WTC11 (cell line): ENCODE data around the gene SPATA24. TPM values are rescaled to one million over a fixed set of nuclear protein-coding genes. Genes with fewer than 3 reads are reported as not detected.
A peak's percentile ranks its signal among the peaks of the same experiment; 100 is the strongest.

Experiments
- CREM ChIP-seq: sonication (generic); formaldehyde crosslinking; IDR thresholded peaks from 2 replicates; pipeline ENCODE4 v1.8.1; 2022; ENCODE audit warnings: mild to moderate bottlenecking, missing genetic modification reagents, moderate library complexity
- ESRRA ChIP-seq: sonication (generic); formaldehyde crosslinking; IDR thresholded peaks from 2 replicates; pipeline ENCODE4 v1.8.1; 2022; ENCODE audit warnings: mild to moderate bottlenecking, missing genetic modification reagents, borderline replicate concordance
- ETV6 ChIP-seq: sonication (generic); formaldehyde crosslinking; IDR thresholded peaks from 2 replicates; pipeline ENCODE4 v1.8.1; 2022; ENCODE audit warnings: mild to moderate bottlenecking, missing genetic modification reagents
- GABPB1 ChIP-seq: sonication (generic); formaldehyde crosslinking; IDR thresholded peaks from 2 replicates; pipeline ENCODE4 v1.8.1; 2023; ENCODE audit warnings: mild to moderate bottlenecking, missing genetic modification reagents
- IRF2 ChIP-seq: sonication (generic); formaldehyde crosslinking; IDR thresholded peaks from 2 replicates; pipeline ENCODE4 v1.8.0; 2022; ENCODE audit warnings: low read depth, missing genetic modification reagents, borderline replicate concordance
- NFYB ChIP-seq: sonication (generic); formaldehyde crosslinking; conservative IDR thresholded peaks from 2 replicates; pipeline ENCODE4 v1.8.0; 2022; ENCODE audit warnings: low read depth, missing genetic modification reagents
- SMAD3 ChIP-seq: sonication (generic); formaldehyde crosslinking; IDR thresholded peaks from 2 replicates; pipeline ENCODE4 v1.8.0; 2022; ENCODE audit warnings: missing genetic modification reagents, mild to moderate bottlenecking, borderline replicate concordance
- SMAD4 ChIP-seq: sonication (generic); formaldehyde crosslinking; IDR thresholded peaks from 2 replicates; pipeline ENCODE4 v1.8.0; 2022; ENCODE audit warnings: mild to moderate bottlenecking, missing genetic modification reagents
- SP1 ChIP-seq: sonication (generic); formaldehyde crosslinking; conservative IDR thresholded peaks from 2 replicates; pipeline ENCODE4 v1.8.1; 2022; ENCODE audit warnings: missing genetic modification reagents
- TP53 ChIP-seq: sonication (generic); formaldehyde crosslinking; IDR thresholded peaks from 2 replicates; pipeline ENCODE4 v1.8.1; 2023; ENCODE audit warnings: mild to moderate bottlenecking, missing genetic modification reagents
- ZNF219 ChIP-seq: sonication (generic); formaldehyde crosslinking; IDR thresholded peaks from 2 replicates; pipeline ENCODE4 v1.8.0; 2023; ENCODE audit warnings: missing genetic modification reagents, mild to moderate bottlenecking, borderline replicate concordance
- ZNF317 ChIP-seq: sonication (generic); formaldehyde crosslinking; IDR thresholded peaks from 2 replicates; pipeline ENCODE4 v1.8.1; 2023; ENCODE audit warnings: low read depth, mild to moderate bottlenecking, moderate library complexity, missing genetic modification reagents, borderline replicate concordance
- ZNF423 ChIP-seq: fragments of 250-450 bp; sonication (Bioruptor Pico); IDR thresholded peaks from 2 replicates; pipeline ENCODE4 v2.1.2; 2022; ENCODE audit warnings: mild to moderate bottlenecking, moderate library complexity
- total RNA-seq: library from RNA; stranded (reverse); gene quantifications from 3 replicates; pipeline ENCODE4 v1.2.3, GENCODE V29; 2021
- TF ChIP-seq, protein P1 (sequence below): sonication (generic); formaldehyde crosslinking; IDR thresholded peaks from 2 replicates; pipeline ENCODE4 v1.8.1; 2023; ENCODE audit warnings: mild to moderate bottlenecking, missing genetic modification reagents, borderline replicate concordance
- TF ChIP-seq, protein P2 (sequence below): fragments of 200-600 bp; IDR thresholded peaks from 2 replicates; pipeline ENCODE4 v1.8.0; 2022; ENCODE audit warnings: antibody characterized with exemption
- TF ChIP-seq, protein P3 (sequence below): fragments of 250-450 bp; sonication (Bioruptor Pico); IDR thresholded peaks from 2 replicates; pipeline ENCODE4 v1.8.0; 2021; ENCODE audit warnings: mild to moderate bottlenecking
- TF ChIP-seq, protein P4 (sequence below): sonication (generic); formaldehyde crosslinking; IDR thresholded peaks from 2 replicates; pipeline ENCODE4 v1.8.1; 2022; ENCODE audit warnings: mild to moderate bottlenecking, moderate library complexity, missing genetic modification reagents
- TF ChIP-seq, protein P5 (sequence below): sonication (generic); formaldehyde crosslinking; IDR thresholded peaks from 2 replicates; pipeline ENCODE4 v1.8.0; 2022; ENCODE audit warnings: mild to moderate bottlenecking, missing genetic modification reagents
- TF ChIP-seq, protein P6 (sequence below): fragments of 250-450 bp; sonication (Bioruptor Pico); IDR thresholded peaks from 2 replicates; pipeline ENCODE4 v2.1.2; 2022; ENCODE audit warnings: mild to moderate bottlenecking, moderate library complexity
- TF ChIP-seq, protein P7 (sequence below): sonication (generic); formaldehyde crosslinking; IDR thresholded peaks from 2 replicates; pipeline ENCODE4 v1.8.1; 2023; ENCODE audit warnings: mild to moderate bottlenecking, missing genetic modification reagents, moderate library complexity
- TF ChIP-seq, protein P8 (sequence below): sonication (generic); formaldehyde crosslinking; IDR thresholded peaks from 2 replicates; pipeline ENCODE4 v1.8.1; 2023; ENCODE audit warnings: mild to moderate bottlenecking, missing genetic modification reagents
- TF ChIP-seq, protein P9 (sequence below): sonication (generic); formaldehyde crosslinking; IDR thresholded peaks from 2 replicates; pipeline ENCODE4 v1.8.0; 2022; ENCODE audit warnings: mild to moderate bottlenecking, missing genetic modification reagents

SPATA24 gene
- total RNA-seq, 1 experiment from 2014 or later: 13.2 TPM

DNA sequence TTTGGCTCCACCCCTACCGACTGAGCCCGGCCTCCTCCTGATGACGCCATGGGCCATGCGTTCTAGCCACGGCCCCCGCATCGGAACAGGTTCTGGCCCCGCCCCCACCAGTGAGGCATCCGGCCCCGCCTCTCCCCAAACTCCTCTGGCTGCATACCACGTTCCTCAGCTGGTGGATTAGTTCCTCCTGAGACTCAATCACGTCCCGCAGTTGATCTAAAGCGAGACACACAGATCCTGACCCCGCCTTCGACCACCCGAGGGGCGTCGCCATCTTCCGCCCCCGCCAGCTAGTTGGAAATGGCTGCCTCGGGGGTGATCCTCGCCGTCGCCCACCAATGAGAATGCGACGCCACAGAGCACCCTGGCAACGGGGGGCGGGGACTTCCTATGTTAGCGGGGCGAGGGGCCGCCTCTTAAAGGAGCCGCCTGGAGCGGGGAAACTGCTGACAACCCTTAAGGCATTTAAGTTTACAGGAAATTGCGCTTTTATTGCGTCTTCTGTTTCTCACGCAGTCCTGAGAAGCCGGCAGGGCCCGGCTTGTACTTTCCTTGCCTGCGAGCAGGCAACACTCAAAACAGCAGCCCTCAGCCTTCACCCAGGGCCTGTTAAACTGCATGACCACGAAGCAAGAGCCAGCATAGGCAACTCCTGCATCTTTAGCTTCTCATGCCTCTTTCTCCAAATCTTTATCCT is at the start of gene SPATA24 (continued):
- TF ChIP-seq, protein P1, sequence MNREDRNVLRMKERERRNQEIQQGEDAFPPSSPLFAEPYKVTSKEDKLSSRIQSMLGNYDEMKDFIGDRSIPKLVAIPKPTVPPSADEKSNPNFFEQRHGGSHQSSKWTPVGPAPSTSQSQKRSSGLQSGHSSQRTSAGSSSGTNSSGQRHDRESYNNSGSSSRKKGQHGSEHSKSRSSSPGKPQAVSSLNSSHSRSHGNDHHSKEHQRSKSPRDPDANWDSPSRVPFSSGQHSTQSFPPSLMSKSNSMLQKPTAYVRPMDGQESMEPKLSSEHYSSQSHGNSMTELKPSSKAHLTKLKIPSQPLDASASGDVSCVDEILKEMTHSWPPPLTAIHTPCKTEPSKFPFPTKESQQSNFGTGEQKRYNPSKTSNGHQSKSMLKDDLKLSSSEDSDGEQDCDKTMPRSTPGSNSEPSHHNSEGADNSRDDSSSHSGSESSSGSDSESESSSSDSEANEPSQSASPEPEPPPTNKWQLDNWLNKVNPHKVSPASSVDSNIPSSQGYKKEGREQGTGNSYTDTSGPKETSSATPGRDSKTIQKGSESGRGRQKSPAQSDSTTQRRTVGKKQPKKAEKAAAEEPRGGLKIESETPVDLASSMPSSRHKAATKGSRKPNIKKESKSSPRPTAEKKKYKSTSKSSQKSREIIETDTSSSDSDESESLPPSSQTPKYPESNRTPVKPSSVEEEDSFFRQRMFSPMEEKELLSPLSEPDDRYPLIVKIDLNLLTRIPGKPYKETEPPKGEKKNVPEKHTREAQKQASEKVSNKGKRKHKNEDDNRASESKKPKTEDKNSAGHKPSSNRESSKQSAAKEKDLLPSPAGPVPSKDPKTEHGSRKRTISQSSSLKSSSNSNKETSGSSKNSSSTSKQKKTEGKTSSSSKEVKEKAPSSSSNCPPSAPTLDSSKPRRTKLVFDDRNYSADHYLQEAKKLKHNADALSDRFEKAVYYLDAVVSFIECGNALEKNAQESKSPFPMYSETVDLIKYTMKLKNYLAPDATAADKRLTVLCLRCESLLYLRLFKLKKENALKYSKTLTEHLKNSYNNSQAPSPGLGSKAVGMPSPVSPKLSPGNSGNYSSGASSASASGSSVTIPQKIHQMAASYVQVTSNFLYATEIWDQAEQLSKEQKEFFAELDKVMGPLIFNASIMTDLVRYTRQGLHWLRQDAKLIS (CRISPR knock-in tag): no peak
- TF ChIP-seq ZNF219 (no peak), SMAD3 (no peak), IRF2 (no peak), ESRRA (CRISPR knock-in tag) (no peak), ZNF317 (CRISPR knock-in tag) (no peak), ZNF423 (CRISPR knock-in tag) (no peak), CREM (CRISPR knock-in tag) (peak; percentile 20; the same call in 1 of the 2 replicates), NFYB (peak; percentile 76), ETV6 (peak; percentile 81), TP53 (CRISPR knock-in tag) (no peak), GABPB1 (CRISPR knock-in tag) (no peak), SMAD4 (no peak), SP1 (CRISPR knock-in tag) (peak; percentile 88)
- TF ChIP-seq, protein P2, sequence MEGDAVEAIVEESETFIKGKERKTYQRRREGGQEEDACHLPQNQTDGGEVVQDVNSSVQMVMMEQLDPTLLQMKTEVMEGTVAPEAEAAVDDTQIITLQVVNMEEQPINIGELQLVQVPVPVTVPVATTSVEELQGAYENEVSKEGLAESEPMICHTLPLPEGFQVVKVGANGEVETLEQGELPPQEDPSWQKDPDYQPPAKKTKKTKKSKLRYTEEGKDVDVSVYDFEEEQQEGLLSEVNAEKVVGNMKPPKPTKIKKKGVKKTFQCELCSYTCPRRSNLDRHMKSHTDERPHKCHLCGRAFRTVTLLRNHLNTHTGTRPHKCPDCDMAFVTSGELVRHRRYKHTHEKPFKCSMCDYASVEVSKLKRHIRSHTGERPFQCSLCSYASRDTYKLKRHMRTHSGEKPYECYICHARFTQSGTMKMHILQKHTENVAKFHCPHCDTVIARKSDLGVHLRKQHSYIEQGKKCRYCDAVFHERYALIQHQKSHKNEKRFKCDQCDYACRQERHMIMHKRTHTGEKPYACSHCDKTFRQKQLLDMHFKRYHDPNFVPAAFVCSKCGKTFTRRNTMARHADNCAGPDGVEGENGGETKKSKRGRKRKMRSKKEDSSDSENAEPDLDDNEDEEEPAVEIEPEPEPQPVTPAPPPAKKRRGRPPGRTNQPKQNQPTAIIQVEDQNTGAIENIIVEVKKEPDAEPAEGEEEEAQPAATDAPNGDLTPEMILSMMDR: no peak
- TF ChIP-seq, protein P3, sequence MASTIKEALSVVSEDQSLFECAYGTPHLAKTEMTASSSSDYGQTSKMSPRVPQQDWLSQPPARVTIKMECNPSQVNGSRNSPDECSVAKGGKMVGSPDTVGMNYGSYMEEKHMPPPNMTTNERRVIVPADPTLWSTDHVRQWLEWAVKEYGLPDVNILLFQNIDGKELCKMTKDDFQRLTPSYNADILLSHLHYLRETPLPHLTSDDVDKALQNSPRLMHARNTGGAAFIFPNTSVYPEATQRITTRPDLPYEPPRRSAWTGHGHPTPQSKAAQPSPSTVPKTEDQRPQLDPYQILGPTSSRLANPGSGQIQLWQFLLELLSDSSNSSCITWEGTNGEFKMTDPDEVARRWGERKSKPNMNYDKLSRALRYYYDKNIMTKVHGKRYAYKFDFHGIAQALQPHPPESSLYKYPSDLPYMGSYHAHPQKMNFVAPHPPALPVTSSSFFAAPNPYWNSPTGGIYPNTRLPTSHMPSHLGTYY (CRISPR knock-in tag): no peak
- TF ChIP-seq, protein P4, sequence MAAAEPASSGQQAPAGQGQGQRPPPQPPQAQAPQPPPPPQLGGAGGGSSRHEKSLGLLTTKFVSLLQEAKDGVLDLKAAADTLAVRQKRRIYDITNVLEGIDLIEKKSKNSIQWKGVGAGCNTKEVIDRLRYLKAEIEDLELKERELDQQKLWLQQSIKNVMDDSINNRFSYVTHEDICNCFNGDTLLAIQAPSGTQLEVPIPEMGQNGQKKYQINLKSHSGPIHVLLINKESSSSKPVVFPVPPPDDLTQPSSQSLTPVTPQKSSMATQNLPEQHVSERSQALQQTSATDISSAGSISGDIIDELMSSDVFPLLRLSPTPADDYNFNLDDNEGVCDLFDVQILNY (CRISPR knock-in tag): no peak
- TF ChIP-seq, protein P5, sequence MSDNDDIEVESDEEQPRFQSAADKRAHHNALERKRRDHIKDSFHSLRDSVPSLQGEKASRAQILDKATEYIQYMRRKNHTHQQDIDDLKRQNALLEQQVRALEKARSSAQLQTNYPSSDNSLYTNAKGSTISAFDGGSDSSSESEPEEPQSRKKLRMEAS: peak; percentile 87
- TF ChIP-seq, protein P6, sequence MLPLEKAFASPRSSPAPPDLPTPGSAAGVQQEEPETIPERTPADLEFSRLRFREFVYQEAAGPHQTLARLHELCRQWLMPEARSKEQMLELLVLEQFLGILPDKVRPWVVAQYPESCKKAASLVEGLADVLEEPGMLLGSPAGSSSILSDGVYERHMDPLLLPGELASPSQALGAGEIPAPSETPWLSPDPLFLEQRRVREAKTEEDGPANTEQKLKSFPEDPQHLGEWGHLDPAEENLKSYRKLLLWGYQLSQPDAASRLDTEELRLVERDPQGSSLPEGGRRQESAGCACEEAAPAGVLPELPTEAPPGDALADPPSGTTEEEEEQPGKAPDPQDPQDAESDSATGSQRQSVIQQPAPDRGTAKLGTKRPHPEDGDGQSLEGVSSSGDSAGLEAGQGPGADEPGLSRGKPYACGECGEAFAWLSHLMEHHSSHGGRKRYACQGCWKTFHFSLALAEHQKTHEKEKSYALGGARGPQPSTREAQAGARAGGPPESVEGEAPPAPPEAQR (CRISPR knock-in tag): no peak
- TF ChIP-seq, protein P7, sequence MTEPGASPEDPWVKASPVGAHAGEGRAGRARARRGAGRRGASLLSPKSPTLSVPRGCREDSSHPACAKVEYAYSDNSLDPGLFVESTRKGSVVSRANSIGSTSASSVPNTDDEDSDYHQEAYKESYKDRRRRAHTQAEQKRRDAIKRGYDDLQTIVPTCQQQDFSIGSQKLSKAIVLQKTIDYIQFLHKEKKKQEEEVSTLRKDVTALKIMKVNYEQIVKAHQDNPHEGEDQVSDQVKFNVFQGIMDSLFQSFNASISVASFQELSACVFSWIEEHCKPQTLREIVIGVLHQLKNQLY (CRISPR knock-in tag): no peak
- TF ChIP-seq, protein P8, sequence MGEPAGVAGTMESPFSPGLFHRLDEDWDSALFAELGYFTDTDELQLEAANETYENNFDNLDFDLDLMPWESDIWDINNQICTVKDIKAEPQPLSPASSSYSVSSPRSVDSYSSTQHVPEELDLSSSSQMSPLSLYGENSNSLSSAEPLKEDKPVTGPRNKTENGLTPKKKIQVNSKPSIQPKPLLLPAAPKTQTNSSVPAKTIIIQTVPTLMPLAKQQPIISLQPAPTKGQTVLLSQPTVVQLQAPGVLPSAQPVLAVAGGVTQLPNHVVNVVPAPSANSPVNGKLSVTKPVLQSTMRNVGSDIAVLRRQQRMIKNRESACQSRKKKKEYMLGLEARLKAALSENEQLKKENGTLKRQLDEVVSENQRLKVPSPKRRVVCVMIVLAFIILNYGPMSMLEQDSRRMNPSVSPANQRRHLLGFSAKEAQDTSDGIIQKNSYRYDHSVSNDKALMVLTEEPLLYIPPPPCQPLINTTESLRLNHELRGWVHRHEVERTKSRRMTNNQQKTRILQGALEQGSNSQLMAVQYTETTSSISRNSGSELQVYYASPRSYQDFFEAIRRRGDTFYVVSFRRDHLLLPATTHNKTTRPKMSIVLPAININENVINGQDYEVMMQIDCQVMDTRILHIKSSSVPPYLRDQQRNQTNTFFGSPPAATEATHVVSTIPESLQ (CRISPR knock-in tag): no peak
- TF ChIP-seq, protein P9, sequence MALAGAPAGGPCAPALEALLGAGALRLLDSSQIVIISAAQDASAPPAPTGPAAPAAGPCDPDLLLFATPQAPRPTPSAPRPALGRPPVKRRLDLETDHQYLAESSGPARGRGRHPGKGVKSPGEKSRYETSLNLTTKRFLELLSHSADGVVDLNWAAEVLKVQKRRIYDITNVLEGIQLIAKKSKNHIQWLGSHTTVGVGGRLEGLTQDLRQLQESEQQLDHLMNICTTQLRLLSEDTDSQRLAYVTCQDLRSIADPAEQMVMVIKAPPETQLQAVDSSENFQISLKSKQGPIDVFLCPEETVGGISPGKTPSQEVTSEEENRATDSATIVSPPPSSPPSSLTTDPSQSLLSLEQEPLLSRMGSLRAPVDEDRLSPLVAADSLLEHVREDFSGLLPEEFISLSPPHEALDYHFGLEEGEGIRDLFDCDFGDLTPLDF (CRISPR knock-in tag): no peak
